Upper lobe of right lung (tissue), 1 donor: Measurements from ENCODE around the gene PRKN. TPM values are rescaled to one million over a fixed set of nuclear protein-coding genes. Genes with fewer than 3 reads are reported as not detected.

Experiments used
- ATAC-seq: fragments of 200-7000 bp; cut with Tn5 transposase; one replicate; pipeline ENCODE4 v1.9.1; 2020; ENCODE audit warnings: mild to moderate bottlenecking, moderate library complexity
- DNase-seq: peaks from one replicate; pipeline ENCODE4 v3.0.0-alpha.2; 2020
- H3K27ac ChIP-seq: fragments of 200-600 bp; one replicate; pipeline ENCODE4 v1.8.0; 2022
- H3K27me3 ChIP-seq: fragments of 200-600 bp; one replicate; pipeline ENCODE4 v1.8.0; 2022; ENCODE audit warnings: mild to moderate bottlenecking
- H3K36me3 ChIP-seq: fragments of 200-600 bp; one replicate; pipeline ENCODE4 v1.8.0; 2022
- H3K4me1 ChIP-seq: fragments of 200-600 bp; one replicate; pipeline ENCODE4 v1.8.0; 2022
- H3K4me3 ChIP-seq: fragments of 200-600 bp; one replicate; pipeline ENCODE4 v1.8.0; 2022; ENCODE audit warnings: mild to moderate bottlenecking
- H3K9me3 ChIP-seq: fragments of 200-600 bp; one replicate; pipeline ENCODE4 v1.8.0; 2022
- intact Hi-C: fragments of 100-400 bp; cut with DNase I; formaldehyde crosslinking; loops from one replicate; pipeline ENCODE4 v1.11.0; 2022
- total RNA-seq: library from RNA; stranded (reverse); fragmentation: NEBNext Ultra II Directional; extraction: Animal tissue kit (Norgen Biotek cat#: 25700); gene quantifications from one replicate; pipeline ENCODE4 v1.2.1, GENCODE V29; 2021
- TF ChIP-seq, protein P1 (sequence below): fragments of 200-600 bp; IDR thresholded peaks from one replicate; pipeline ENCODE4 v1.8.0; 2022; ENCODE audit warnings: antibody characterized with exemption
- donor health status: DM: no; HTN: yes; CAD: no; lungs with severe emphysema.

Gene PRKN
- total RNA-seq, 1 donor from 2014 or later, result 2.7 TPM

DNA sequence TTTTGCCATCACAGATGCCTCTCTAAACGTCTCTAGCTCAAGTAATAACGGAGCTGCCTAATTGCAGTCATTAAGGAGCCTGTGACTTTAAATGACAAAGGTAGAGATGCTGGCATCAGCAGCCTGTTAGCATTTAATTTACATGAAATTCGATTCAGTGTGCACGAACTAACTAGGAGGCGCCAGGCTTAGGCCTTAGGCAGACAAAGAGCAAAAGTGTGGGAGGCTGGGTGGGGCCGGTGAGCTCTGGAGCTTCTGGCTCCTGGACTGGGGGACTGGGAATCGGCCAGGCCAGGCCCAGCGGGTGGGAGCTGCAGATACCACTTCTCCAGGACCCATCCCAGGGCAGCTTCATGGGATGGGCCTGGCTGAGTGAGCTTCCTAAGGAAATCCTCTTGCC is 1283.7 kb downstream of the PRKN start:
- H3K36me3 ChIP-seq, result no peaks in the 10 kb centered on the region
- TF ChIP-seq, protein P1, sequence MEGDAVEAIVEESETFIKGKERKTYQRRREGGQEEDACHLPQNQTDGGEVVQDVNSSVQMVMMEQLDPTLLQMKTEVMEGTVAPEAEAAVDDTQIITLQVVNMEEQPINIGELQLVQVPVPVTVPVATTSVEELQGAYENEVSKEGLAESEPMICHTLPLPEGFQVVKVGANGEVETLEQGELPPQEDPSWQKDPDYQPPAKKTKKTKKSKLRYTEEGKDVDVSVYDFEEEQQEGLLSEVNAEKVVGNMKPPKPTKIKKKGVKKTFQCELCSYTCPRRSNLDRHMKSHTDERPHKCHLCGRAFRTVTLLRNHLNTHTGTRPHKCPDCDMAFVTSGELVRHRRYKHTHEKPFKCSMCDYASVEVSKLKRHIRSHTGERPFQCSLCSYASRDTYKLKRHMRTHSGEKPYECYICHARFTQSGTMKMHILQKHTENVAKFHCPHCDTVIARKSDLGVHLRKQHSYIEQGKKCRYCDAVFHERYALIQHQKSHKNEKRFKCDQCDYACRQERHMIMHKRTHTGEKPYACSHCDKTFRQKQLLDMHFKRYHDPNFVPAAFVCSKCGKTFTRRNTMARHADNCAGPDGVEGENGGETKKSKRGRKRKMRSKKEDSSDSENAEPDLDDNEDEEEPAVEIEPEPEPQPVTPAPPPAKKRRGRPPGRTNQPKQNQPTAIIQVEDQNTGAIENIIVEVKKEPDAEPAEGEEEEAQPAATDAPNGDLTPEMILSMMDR, result no peak
- H3K9me3 ChIP-seq, result no peaks in the 10 kb centered on the region
- no peak for DNase-seq
- H3K27ac ChIP-seq, result no peak overlapping the region
- intact Hi-C loops, result no loop called here
- H3K27me3 ChIP-seq, result no peaks in the 10 kb centered on the region
- ATAC-seq, result peak; percentile 36
- no peak overlapping the region for H3K4me3 ChIP-seq
- no peaks in the 10 kb centered on the region for H3K4me1 ChIP-seq

DNA sequence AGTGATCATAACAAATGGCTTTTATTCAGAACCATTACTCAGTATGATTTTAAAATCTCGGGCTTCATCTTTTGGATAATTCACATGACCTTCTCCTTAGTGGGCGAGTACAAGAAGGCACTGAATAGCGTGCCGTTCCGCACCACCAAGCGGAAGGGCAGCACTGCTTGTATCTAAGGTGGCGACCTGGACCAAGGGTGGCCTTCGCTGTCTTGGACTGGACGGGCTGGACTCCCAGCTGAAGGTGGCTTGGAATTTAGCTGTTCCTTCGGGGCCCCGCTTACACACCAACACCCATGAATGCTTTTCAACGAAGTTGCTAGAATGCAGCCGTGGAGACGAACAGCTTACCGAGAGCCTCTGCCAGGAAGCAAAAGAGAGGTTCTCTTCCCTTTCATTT is 1285.1 kb downstream of the PRKN start:
- intact Hi-C loops, result no loop called here
- DNase-seq (no peak), ATAC-seq (no peak)
- no peaks in the 10 kb centered on the region for H3K36me3 ChIP-seq
- no peak overlapping the region for H3K27ac ChIP-seq
- no peak overlapping the region for H3K4me3 ChIP-seq
- no peaks in the 10 kb centered on the region for H3K27me3 ChIP-seq
- H3K9me3 ChIP-seq, result no peaks in the 10 kb centered on the region
- no peaks in the 10 kb centered on the region for H3K4me1 ChIP-seq
- TF ChIP-seq, protein P1, result no peak

DNA sequence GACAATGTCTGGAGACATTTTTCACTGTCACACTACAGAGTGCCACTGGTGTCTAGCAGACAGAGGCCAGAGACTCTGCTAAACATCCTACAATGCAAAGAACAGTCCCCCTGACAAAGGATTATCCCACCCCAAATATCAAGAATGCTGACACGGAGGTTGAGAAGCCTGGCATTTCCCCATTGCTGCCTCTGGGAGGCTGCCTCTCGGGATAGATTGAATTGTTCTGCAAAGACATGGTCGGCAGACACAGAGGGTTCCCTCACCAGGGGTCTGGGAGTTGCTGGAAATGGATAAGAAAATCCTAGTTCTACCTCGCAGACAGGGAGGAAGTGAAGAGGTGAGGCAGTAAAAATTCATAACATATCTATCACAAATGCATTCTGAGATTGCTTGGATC is 1287.3 kb downstream of the PRKN start:
- intact Hi-C loops, result no loop called here
- no peak for DNase-seq
- TF ChIP-seq, protein P1, result no peak
- Histone ChIP-seq H3K27me3 (no peaks in the 10 kb centered on the region), H3K9me3 (no peaks in the 10 kb centered on the region), H3K36me3 (no peaks in the 10 kb centered on the region), H3K4me1 (no peaks in the 10 kb centered on the region), H3K4me3 (no peak overlapping the region), H3K27ac (no peak overlapping the region)
- ATAC-seq, result no peak

DNA sequence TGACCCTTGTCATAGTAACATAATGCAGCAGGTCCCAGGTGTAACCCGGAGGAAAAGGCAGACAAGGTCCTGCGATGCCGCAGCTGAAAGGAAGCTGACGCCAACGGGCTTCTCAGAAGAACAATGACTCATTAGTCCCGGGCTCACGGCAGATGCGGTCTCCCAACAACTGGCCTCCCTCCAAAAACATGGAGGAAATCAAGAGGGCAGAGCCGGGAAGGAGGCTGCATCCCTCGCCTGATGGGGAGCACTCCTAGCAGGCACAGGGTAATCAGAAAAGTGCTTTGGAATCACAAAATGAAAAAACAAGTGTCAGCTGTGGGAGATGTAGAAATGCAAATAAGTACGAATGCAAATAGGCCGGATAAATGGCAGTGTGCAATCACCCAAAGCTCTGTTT is 1288.5 kb downstream of the PRKN start:
- no peak for ATAC-seq
- Histone ChIP-seq H3K4me3 (no peak overlapping the region), H3K27me3 (no peaks in the 10 kb centered on the region), H3K9me3 (no peaks in the 10 kb centered on the region), H3K27ac (no peak overlapping the region), H3K4me1 (no peaks in the 10 kb centered on the region), H3K36me3 (no peaks in the 10 kb centered on the region)
- intact Hi-C loops, result no loop called here
- TF ChIP-seq, protein P1, result no peak
- DNase-seq, result no peak

DNA sequence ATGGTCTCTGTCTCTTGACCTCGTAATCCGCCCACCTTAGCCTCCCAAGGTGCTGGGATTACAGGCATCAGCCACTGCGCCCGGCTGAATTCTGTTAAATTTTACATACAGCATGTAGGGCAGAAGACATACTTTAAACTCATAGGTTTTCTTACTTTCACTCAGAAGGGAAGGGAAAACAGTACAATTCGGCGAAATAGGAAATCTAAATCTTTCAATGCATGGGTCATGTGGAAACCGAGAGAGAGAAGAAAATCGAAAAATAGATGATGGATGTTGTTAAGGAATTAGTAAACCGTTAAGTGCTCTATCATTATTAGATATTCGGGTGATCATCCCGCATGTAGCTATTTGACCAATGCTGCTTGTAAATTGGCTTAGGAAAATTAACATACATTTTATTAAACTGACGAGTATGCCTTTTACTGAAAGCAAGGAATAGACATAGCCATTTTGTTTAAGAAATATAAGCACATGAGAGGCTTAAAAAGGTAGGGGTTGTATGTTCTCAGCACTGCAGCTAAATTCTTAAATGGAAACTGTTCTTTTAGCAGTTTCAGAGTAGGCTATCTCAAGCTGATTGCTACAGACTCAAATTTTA is 1289.0 kb downstream of the PRKN start:
- Histone ChIP-seq H3K9me3 (no peaks in the 10 kb centered on the region), H3K4me1 (no peaks in the 10 kb centered on the region), H3K27ac (no peak overlapping the region), H3K27me3 (no peaks in the 10 kb centered on the region), H3K4me3 (no peak overlapping the region), H3K36me3 (no peaks in the 10 kb centered on the region)
- TF ChIP-seq, protein P1, result no peak
- DNase-seq (no peak), ATAC-seq (no peak)
- intact Hi-C loops, result no loop called here

DNA sequence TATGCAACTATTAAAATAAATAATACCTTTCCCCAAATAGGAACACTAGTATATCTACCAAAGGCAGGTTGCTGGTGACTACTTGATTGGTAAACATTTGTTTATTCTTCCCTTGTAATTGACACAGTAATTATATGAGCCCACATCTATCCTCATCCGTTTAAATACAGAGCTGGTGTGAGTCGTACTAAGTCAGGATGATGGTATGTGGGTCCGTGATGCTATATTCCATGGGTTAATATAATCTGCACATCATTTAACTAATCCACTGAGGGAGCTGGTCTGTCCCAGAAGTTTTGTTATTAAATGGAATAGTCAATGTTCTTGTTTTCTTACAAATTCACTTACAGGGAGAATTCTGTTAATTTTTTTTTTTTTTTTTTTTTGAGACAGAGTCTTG is 1289.7 kb downstream of the PRKN start:
- no peaks in the 10 kb centered on the region for H3K4me1 ChIP-seq
- ATAC-seq, result no peak
- no peak overlapping the region for H3K27ac ChIP-seq
- DNase-seq, result no peak
- TF ChIP-seq, protein P1, result no peak
- no peaks in the 10 kb centered on the region for H3K27me3 ChIP-seq
- no peaks in the 10 kb centered on the region for H3K36me3 ChIP-seq
- no peaks in the 10 kb centered on the region for H3K9me3 ChIP-seq
- intact Hi-C loops, result no loop called here
- H3K4me3 ChIP-seq, result no peak overlapping the region
